H1 (cell line): Measurements from ENCODE around the gene NPBWR2. TPM values are rescaled to one million over a fixed set of nuclear protein-coding genes. Genes with fewer than 3 reads are reported as not detected.
A peak's percentile ranks its signal among the peaks of the same experiment; 100 is the strongest.

Experiments
- CTCF ChIA-PET: fragments of 300-600 bp; sonication (Branson Sonifier 250); formaldehyde crosslinking; loops from one replicate; lab custom pipeline; 2021; ENCODE audit not compliant: partially characterized antibody; lab: Charles Lee
- POLR2A ChIA-PET: fragments of 300-600 bp; sonication (Branson Sonifier 250); formaldehyde crosslinking; loops from one replicate; lab custom pipeline; 2021; ENCODE audit warnings: inconsistent platforms; ENCODE audit not compliant: partially characterized antibody; lab: Charles Lee
- DNase-seq, 2 experiments: peaks; one replicate each; pipeline versions ENCODE4 v3.0.0 to v3.0.0-alpha.2; 2010 to 2022; ENCODE audit warnings: low spot score in 2 of 2, low read depth in 1 of 2, mixed read lengths in 1 of 2
- FAIRE-seq: peaks from 2 replicates; lab custom pipeline; 2011; peaks lifted over from hg19 to GRCh38; lab: Jason Lieb, UNC
- H2AFZ ChIP-seq: 2 replicates; pipeline ENCODE4 v1.8.1; 2012; ENCODE audit warnings: low read length, inconsistent platforms
- H2AK5ac ChIP-seq: 2 replicates; pipeline ENCODE4 v1.6.1; 2013; ENCODE audit warnings: low read depth, low read length
- H2BK120ac ChIP-seq: replicated peaks from 2 replicates; pipeline ENCODE3; 2013; ENCODE audit warnings: low read depth, low read length, inconsistent platforms
- H2BK12ac ChIP-seq: 2 replicates; pipeline ENCODE4 v1.6.1; 2013; ENCODE audit warnings: low read depth, low read length
- H2BK15ac ChIP-seq: 2 replicates; pipeline ENCODE4 v1.6.1; 2013; ENCODE audit warnings: low read length
- H2BK20ac ChIP-seq: 2 replicates; pipeline ENCODE4 v1.6.1; 2013; ENCODE audit warnings: low read length
- H2BK5ac ChIP-seq: 2 replicates; pipeline ENCODE4 v1.6.1; 2013; ENCODE audit warnings: low read depth, low read length
- H3K14ac ChIP-seq: 2 replicates; pipeline ENCODE4 v1.6.1; 2013; ENCODE audit warnings: inconsistent platforms; ENCODE audit not compliant: insufficient read length
- H3K18ac ChIP-seq: 2 replicates; pipeline ENCODE4 v1.6.1; 2013; ENCODE audit warnings: low read length; ENCODE audit errors: extremely low read depth
- H3K23ac ChIP-seq: 2 replicates; pipeline ENCODE4 v1.6.1; 2013; ENCODE audit warnings: inconsistent platforms; ENCODE audit not compliant: insufficient read length
- H3K23me2 ChIP-seq: 2 replicates; pipeline ENCODE4 v1.6.1; 2013; ENCODE audit warnings: low read depth, low read length
- H3K27ac ChIP-seq: 2 replicates; pipeline ENCODE4 v1.6.1; 2011; ENCODE audit warnings: low read depth, low read length, inconsistent platforms
- H3K27me3 ChIP-seq, 4 experiments: replicated peaks in 1 of 4; 1 replicate in 1 of 4; 2 replicates in 3 of 4; pipeline versions ENCODE4 v1.6.1 to v1.8.1; 2011 to 2013; ENCODE audit warnings: low read length in 3 of 4, mild to moderate bottlenecking in 3 of 4, inconsistent platforms in 2 of 4, mixed read lengths in 2 of 4, moderate library complexity in 1 of 4; ENCODE audit not compliant: control insufficient read depth in 3 of 4, insufficient read depth in 3 of 4; ENCODE audit errors: extremely low read depth in 1 of 4
- H3K36me3 ChIP-seq, 4 experiments: 2 replicates each; pipeline versions ENCODE4 v1.6.1 to v1.8.1; 2011 to 2013; ENCODE audit warnings: mild to moderate bottlenecking in 4 of 4, low read length in 3 of 4, moderate library complexity in 2 of 4, control low read depth in 1 of 4, inconsistent platforms in 1 of 4; ENCODE audit not compliant: insufficient read depth in 4 of 4, control insufficient read depth in 2 of 4
- H3K4ac ChIP-seq: replicated peaks from 2 replicates; pipeline ENCODE3; 2013; ENCODE audit warnings: low read length, low read depth, mixed read lengths, inconsistent platforms; ENCODE audit not compliant: insufficient read length
- H3K4me1 ChIP-seq, 4 experiments: replicated peaks in 1 of 4; 1 replicate in 1 of 4; 2 replicates in 3 of 4; pipeline versions ENCODE4 v1.6.1 to v1.8.1; 2011 to 2013; ENCODE audit warnings: low read length in 3 of 4, inconsistent platforms in 2 of 4, mixed read lengths in 1 of 4; ENCODE audit not compliant: insufficient read depth in 4 of 4, control insufficient read depth in 3 of 4
- H3K4me2 ChIP-seq, 2 experiments: 2 replicates each; pipeline versions ENCODE4 v1.6.1 to v1.8.1; 2011 to 2013; ENCODE audit warnings: low read depth in 2 of 2, low read length in 2 of 2, control low read depth in 1 of 2, inconsistent platforms in 1 of 2, mild to moderate bottlenecking in 1 of 2; ENCODE audit not compliant: insufficient read depth in 1 of 2
- H3K4me3 ChIP-seq, 4 experiments: fragments of 200-600, 300-600 bp in 1 of 4; sonication (generic), shearing (Covaris generic), sonication (Bioruptor Twin) in 1 of 4; 2 replicates each; pipeline versions ENCODE4 v1.5.1 to v1.8.1; 2011 to 2016; ENCODE audit warnings: low read length in 4 of 4, low read depth in 3 of 4, control low read depth in 2 of 4, inconsistent platforms in 2 of 4, mild to moderate bottlenecking in 2 of 4, mixed read lengths in 1 of 4, moderate library complexity in 1 of 4; ENCODE audit not compliant: insufficient read depth in 2 of 4; ENCODE audit errors: extremely low read depth in 1 of 4
- H3K56ac ChIP-seq: replicated peaks from 2 replicates; pipeline ENCODE3; 2013; ENCODE audit warnings: low read depth, mild to moderate bottlenecking, mixed read lengths, low read length, inconsistent platforms; ENCODE audit not compliant: insufficient read length
- H3K79me1 ChIP-seq: 2 replicates; pipeline ENCODE4 v1.6.1; 2013; ENCODE audit warnings: low read depth, low read length, control low read depth
- H3K79me2 ChIP-seq, 2 experiments: 2 replicates each; pipeline versions ENCODE4 v1.6.1 to v1.8.1; 2012 to 2013; ENCODE audit warnings: low read length in 2 of 2, mild to moderate bottlenecking in 2 of 2, inconsistent platforms in 1 of 2; ENCODE audit not compliant: insufficient read depth in 2 of 2, control insufficient read depth in 1 of 2
- H3K9ac ChIP-seq, 4 experiments: replicated peaks in 1 of 4; 1 replicate in 1 of 4; 2 replicates in 3 of 4; pipeline versions ENCODE4 v1.6.1 to v1.8.1; 2011 to 2013; ENCODE audit warnings: low read depth in 3 of 4, low read length in 3 of 4, control low read depth in 2 of 4, mild to moderate bottlenecking in 2 of 4, moderate library complexity in 2 of 4, inconsistent platforms in 1 of 4; ENCODE audit errors: extremely low read depth in 1 of 4
- H3K9me3 ChIP-seq, 2 experiments: 2 replicates each; pipeline versions ENCODE4 v1.6.1 to v1.8.1; 2012 to 2013; ENCODE audit warnings: mild to moderate bottlenecking in 2 of 2, moderate library complexity in 2 of 2, control low read depth in 1 of 2, inconsistent platforms in 1 of 2, low read depth in 1 of 2, low read length in 1 of 2, mixed read lengths in 1 of 2; ENCODE audit not compliant: insufficient read depth in 2 of 2
- H4K20me1 ChIP-seq, 2 experiments: replicated peaks in 1 of 2; 2 replicates each; pipeline versions ENCODE3 to v1.8.1; 2011 to 2013; ENCODE audit warnings: inconsistent platforms in 2 of 2, low read length in 2 of 2, mild to moderate bottlenecking in 1 of 2; ENCODE audit not compliant: insufficient read depth in 2 of 2, control insufficient read depth in 1 of 2
- H4K5ac ChIP-seq: 2 replicates; pipeline ENCODE4 v1.6.1; 2013; ENCODE audit warnings: low read length, low read depth, mixed read lengths, inconsistent platforms; ENCODE audit not compliant: insufficient read length
- H4K8ac ChIP-seq: 2 replicates; pipeline ENCODE4 v1.8.0; 2013; ENCODE audit warnings: mild to moderate bottlenecking, moderate library complexity, low read length, inconsistent platforms; ENCODE audit not compliant: insufficient read depth; ENCODE audit errors: extremely low read depth
- H4K91ac ChIP-seq: replicated peaks from 2 replicates; pipeline ENCODE3; 2013; ENCODE audit warnings: low read length, mixed read lengths, inconsistent platforms; ENCODE audit not compliant: insufficient read length
- GTF2F1 ChIP-seq: IDR thresholded peaks from 2 replicates; pipeline ENCODE4 v1.6.1; 2012; ENCODE audit warnings: low read depth, low read length, improper control_type of control experiment, borderline replicate concordance
- SIRT6 ChIP-seq: IDR thresholded peaks from one replicate; pipeline ENCODE4 v1.7.1; 2012; ENCODE audit warnings: low read length, inconsistent platforms
- TEAD4 ChIP-seq: IDR thresholded peaks from 2 replicates; pipeline ENCODE4 v1.6.1; 2012; ENCODE audit warnings: low read depth, low read length, inconsistent platforms, mixed read lengths
- WGBS, 2 experiments: shearing (Covaris generic) in 1 of 2; methylation state at CpG; one replicate each; pipeline versions ENCODE4 v1.1.6 to v1.1.7; 2013 to 2015; ENCODE audit warnings: low lambda C conversion rate in 2 of 2, mixed read lengths in 2 of 2, inconsistent platforms in 1 of 2, low coverage in 1 of 2, missing lambda C conversion rate in 1 of 2; ENCODE audit not compliant: insufficient replicate concordance in 2 of 2, insufficient coverage in 1 of 2, insufficient read length in 1 of 2; ENCODE audit errors: extremely low coverage in 1 of 2, missing lambda C conversion rate in 1 of 2; 5-methylcytosine and 5-hydroxymethylcytosine counted together
- polyA plus RNA-seq, 7 experiments: library from polyadenylated mRNA; depleted of rRNA in 3 of 7; stranded (reverse) in 5 of 7; unstranded in 2 of 7; fragments of >200 nt in 5 of 7; fragments of 200-250 nt in 2 of 7; gene quantifications; 1 replicate in 5 of 7; 2 replicates in 1 of 7; 4 replicates in 1 of 7; pipeline versions ENCODE4 v1.2.1 to v1.2.3, GENCODE V29; 2011 to 2013; ENCODE audit warnings: missing spikeins in 2 of 7, mixed read lengths in 2 of 7
- total RNA-seq: library from RNA; stranded (reverse); fragmentation: NEBNext Ultra II Directional; extraction: Animal tissue kit (Norgen Biotek cat#: 25700); gene quantifications from 2 replicates; pipeline ENCODE4 v1.2.1, GENCODE V29; 2021

Gene NPBWR2
- total and polyA plus RNA-seq, 2 of the 8 experiments (the other 6 are each of a cell fraction or from before 2014, with no cell fraction given): not detected

DNA sequence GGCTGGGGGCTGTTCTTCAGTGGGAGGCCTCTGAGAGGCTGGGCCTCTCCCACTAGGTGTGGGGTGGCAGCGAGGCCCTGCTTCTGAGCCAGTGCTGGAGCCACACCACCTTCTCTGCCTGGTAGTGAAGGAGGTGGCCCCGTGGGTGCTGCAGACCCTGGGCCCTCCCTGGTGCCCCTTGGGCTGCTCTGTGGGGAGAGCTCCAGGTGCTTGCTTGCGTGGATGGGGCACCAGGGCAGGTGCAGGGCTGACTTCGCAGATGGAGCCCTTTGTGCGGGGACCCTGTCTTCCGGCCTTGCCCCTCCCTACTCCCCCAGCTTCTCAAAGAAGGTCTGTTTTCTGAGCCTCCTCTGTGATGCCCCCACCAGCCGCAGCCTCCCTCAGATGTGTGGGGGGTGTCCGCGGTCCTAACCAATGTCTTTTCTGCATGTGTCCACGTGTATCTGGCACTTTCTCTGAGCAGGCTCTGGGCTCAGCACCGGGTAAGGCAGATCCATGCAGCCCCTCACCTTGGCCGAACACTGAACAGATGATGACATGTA lies 39.6 kb upstream of the NPBWR2 start:
- Histone ChIP-seq H3K4me1 (peaks cover 0 to 12% (median 7%) of the 10 kb centered on the region in 4 experiments; a peak in 4 of 7 replicates), H2AFZ (no peak overlapping the region), H2BK120ac (no peak overlapping the region), H3K14ac (no peak overlapping the region), H2BK20ac (no peak overlapping the region), H3K27ac (no peak overlapping the region), H3K36me3 (no peaks in the 10 kb centered on the region; a peak in 1 of 8 replicates), H2AK5ac (no peak overlapping the region), H4K5ac (no peak overlapping the region), H2BK15ac (no peak overlapping the region), H2BK5ac (no peak overlapping the region), H3K23ac (no peak overlapping the region), H3K56ac (no peak overlapping the region), H3K4me2 (no peak overlapping the region), H3K4ac (no peak overlapping the region), H4K91ac (no peak overlapping the region), H2BK12ac (no peak overlapping the region; the same call in 1 of the 2 replicates), H3K18ac (no peak overlapping the region), H3K79me2 (no peaks in the 10 kb centered on the region), H3K9ac (no peak overlapping the region), H4K20me1 (peaks cover 0 to 3% of the 10 kb centered on the region in 2 experiments), H3K27me3 (no peaks in the 10 kb centered on the region), H3K9me3 (peaks cover 19 to 21% of the 10 kb centered on the region in 2 experiments), H4K8ac (peak overlapping the region; percentile 32; the same call in 1 of the 2 replicates), H3K23me2 (no peaks in the 10 kb centered on the region), H3K79me1 (no peaks in the 10 kb centered on the region), H3K4me3 (no peak overlapping the region)
- FAIRE-seq (no peak), DNase-seq (peak in 1 of 2 experiments; percentile 30)
- ChIA-PET POLR2A (interaction anchor here (1.3 kb wide), 1 partner anchor 9 kb away, joined by 4 read pairs; no protein-coding TSS in a partner anchor), CTCF (interaction anchor here (0.6 to 4.6 kb wide), 8 partner anchors 10 to 76 kb away, joined by 3 to 16 read pairs (median 4); no protein-coding TSS in a partner anchor)
- no peak for TF ChIP-seq TEAD4
- no peak for TF ChIP-seq GTF2F1
- no peak for TF ChIP-seq SIRT6
- WGBS, 2 experiments: 89% methylated on average over 12 of the region's 12 CpGs; no CpG with 5 or more reads in 1 of the 2 experiments
